Measurements from ENCODE around the gene TNNT2.
A peak's percentile ranks its signal among the peaks of the same experiment; 100 is the strongest.

The TNNT2 gene

DNA sequence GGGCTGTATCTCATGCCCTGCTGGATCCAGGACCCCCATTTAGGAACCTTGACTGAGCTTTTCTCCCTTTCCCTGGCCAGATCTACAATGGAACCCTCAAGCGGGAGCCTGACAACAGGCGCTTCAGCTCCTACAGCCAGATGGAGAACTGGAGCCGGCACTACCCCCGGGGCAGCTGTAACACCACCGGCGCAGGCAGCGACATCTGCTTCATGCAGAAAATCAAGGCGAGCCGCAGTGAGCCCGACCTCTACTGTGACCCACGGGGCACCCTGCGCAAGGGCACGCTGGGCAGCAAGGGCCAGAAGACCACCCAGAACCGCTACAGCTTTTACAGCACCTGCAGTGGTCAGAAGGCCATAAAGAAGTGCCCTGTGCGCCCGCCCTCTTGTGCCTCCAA is 64.4 kb downstream of the TNNT2 start:
- no peak for DNase-seq (ENCODE audit: low read depth)
- TF ChIP-seq MYC (IDR thresholded peaks at IDR 0.05; ENCODE audit: low read depth, low read length) (no peak), POLR2A (IDR thresholded peaks at IDR 0.05; ENCODE audit: extremely low read depth, insufficient read length) (no peak)
- TF ChIP-seq, protein P1, sequence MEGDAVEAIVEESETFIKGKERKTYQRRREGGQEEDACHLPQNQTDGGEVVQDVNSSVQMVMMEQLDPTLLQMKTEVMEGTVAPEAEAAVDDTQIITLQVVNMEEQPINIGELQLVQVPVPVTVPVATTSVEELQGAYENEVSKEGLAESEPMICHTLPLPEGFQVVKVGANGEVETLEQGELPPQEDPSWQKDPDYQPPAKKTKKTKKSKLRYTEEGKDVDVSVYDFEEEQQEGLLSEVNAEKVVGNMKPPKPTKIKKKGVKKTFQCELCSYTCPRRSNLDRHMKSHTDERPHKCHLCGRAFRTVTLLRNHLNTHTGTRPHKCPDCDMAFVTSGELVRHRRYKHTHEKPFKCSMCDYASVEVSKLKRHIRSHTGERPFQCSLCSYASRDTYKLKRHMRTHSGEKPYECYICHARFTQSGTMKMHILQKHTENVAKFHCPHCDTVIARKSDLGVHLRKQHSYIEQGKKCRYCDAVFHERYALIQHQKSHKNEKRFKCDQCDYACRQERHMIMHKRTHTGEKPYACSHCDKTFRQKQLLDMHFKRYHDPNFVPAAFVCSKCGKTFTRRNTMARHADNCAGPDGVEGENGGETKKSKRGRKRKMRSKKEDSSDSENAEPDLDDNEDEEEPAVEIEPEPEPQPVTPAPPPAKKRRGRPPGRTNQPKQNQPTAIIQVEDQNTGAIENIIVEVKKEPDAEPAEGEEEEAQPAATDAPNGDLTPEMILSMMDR (IDR thresholded peaks at IDR 0.05; ENCODE audit: low read depth, low read length) = no peak
- TF ChIP-seq, protein P2, sequence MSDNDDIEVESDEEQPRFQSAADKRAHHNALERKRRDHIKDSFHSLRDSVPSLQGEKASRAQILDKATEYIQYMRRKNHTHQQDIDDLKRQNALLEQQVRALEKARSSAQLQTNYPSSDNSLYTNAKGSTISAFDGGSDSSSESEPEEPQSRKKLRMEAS (IDR thresholded peaks at IDR 0.05; ENCODE audit: low read depth, low read length) = no peak
- no peak overlapping the region for H3K4me3 ChIP-seq (ENCODE audit: low read depth, low read length)

DNA sequence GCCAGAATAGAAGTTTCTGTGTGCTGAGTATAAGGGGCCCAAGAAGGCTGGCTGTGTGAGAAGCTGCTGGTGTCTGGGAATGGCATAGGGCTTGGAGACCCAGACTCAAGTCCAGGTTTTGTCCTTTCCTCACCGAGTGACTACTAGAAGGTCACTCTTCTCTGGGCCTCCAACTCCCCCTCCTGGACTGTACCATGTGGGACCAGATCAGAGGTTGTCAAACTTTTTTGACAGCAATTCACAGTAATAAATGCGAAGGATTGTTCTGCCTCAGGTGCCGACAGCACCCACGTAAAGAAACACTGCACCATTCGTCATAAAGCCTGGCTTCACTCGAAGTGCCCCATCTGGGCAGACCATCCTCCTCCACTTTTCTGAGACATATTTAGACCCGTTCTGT is 65.2 kb downstream of the TNNT2 start:
- TF ChIP-seq MYC (IDR thresholded peaks at IDR 0.05; ENCODE audit: low read depth, low read length) (no peak), POLR2A (IDR thresholded peaks at IDR 0.05; ENCODE audit: extremely low read depth, insufficient read length) (no peak)
- TF ChIP-seq, protein P2 (IDR thresholded peaks at IDR 0.05; ENCODE audit: low read depth, low read length) = no peak
- TF ChIP-seq, protein P1 (IDR thresholded peaks at IDR 0.05; ENCODE audit: low read depth, low read length) = no peak
- H3K4me3 ChIP-seq (ENCODE audit: low read depth, low read length) = no peak overlapping the region
- DNase-seq (ENCODE audit: low read depth) = no peak

DNA sequence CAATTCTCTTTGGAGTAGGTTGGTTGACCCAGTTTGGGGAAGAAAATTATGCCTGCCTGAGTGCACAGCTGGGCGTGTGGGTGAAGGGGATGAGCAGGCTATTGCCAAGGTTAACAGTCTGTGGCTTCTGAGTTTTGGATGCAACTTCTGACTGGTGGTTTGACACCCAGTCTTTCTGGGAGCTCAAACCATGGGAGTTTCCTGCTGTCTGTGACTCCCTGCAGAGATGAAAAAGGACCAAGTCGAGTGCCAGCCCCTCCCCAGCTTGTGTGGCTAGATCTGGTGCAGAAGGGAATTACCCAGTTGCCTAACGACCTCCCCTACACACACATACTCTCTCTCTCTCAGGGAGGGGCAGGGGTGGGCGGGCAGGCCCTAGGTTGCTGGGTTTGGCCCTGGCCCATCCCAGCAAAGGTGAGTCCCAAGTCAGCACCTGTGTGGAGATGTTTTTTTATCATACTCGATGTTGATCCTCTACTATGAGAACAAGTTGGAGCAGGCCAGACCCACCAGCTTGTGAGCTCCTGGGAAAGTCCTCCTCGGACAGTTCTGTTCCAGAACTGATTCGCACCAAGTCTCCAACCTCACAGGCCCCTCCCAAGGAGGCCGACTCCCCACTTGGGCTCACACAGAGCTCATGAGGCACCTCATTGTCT is 66.0 kb downstream of the TNNT2 start:
- H3K4me3 ChIP-seq (ENCODE audit: low read depth, low read length) = no peak overlapping the region
- DNase-seq (ENCODE audit: low read depth) = peak; percentile 92

DNA sequence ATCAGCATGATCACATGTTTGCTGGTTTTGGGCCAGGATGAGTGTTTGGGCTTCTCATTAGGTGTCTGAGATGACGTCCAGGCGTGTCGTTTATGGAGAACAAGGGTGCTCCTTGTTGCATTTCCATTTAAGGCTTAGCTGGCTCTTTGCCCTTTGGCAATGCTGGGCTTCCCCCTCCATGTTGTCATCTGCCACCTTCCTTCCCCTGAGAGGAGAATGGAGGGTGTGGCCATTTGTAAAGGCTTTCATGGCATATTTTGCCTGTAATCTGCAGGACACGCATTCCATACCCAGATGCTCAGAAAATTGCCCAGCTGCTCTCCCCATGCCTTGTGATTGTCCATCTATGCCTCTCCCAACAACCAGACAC is 66.5 kb downstream of the TNNT2 start:
- H3K4me3 ChIP-seq (ENCODE audit: low read depth, low read length) = no peak overlapping the region
- DNase-seq (ENCODE audit: low read depth) = no peak
- TF ChIP-seq, protein P1 (IDR thresholded peaks at IDR 0.05; ENCODE audit: low read depth, low read length) = no peak
- TF ChIP-seq, protein P2 (IDR thresholded peaks at IDR 0.05; ENCODE audit: low read depth, low read length) = no peak
- no peak for TF ChIP-seq MYC (IDR thresholded peaks at IDR 0.05; ENCODE audit: low read depth, low read length)
- TF ChIP-seq POLR2A (IDR thresholded peaks at IDR 0.05; ENCODE audit: extremely low read depth, insufficient read length) = no peak

More for the DNA sequence above, 66.0 kb downstream of the TNNT2 start:
- TF ChIP-seq POLR2A (IDR thresholded peaks at IDR 0.05; ENCODE audit: extremely low read depth, insufficient read length) (no peak), MYC (IDR thresholded peaks at IDR 0.05; ENCODE audit: low read depth, low read length) (no peak)
- TF ChIP-seq, protein P2 (IDR thresholded peaks at IDR 0.05; ENCODE audit: low read depth, low read length) = no peak
- TF ChIP-seq, protein P1 (IDR thresholded peaks at IDR 0.05; ENCODE audit: low read depth, low read length) = no peak

DNA sequence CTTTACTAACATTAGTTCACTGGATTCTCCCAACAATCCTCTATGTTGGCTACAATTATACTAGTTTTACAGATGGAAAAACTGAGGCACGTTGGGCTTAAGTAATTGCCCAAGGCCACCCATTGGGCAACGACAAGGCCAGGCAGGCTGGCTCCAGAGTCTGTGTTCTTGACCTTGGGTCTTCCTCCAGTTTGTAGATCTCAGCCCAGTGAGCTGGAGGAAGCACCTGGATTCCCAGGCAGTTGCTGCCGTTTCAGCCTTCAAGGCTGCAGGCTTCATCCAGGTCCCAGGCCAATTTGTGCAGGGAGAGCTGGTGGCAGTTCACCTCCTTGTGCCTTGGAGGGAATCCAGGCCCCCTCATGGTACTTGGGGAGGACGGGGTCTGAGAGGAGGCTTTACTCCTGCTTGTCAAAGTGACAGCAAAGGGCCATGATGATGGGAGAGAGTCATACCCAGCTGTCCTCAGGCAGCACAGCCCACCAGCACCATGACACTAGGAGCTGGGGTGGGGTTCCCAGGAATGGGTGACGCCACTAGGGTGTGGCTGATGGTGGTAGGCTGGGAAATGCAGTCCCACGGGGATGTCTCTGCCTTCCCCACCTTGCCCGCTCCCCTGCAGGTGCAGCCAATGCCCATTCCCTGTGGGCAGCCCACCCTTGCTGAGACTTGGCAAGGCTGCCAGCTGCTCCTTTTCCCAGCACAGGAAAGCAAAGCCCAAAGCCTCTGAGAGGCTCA is 67.1 kb downstream of the TNNT2 start:
- peak; percentile 11 for DNase-seq (ENCODE audit: low read depth)
- TF ChIP-seq, protein P1 (IDR thresholded peaks at IDR 0.05; ENCODE audit: low read depth, low read length) = no peak
- TF ChIP-seq, protein P2 (IDR thresholded peaks at IDR 0.05; ENCODE audit: low read depth, low read length) = no peak
- TF ChIP-seq MYC (IDR thresholded peaks at IDR 0.05; ENCODE audit: low read depth, low read length) = no peak
- no peak for TF ChIP-seq POLR2A (IDR thresholded peaks at IDR 0.05; ENCODE audit: extremely low read depth, insufficient read length)
- H3K4me3 ChIP-seq (ENCODE audit: low read depth, low read length) = no peak overlapping the region

Measured in NB4 (cell line).